ENCODE measurements around the gene DNAI1. TPM values are rescaled to one million over a fixed set of nuclear protein-coding genes. Genes with fewer than 3 reads are reported as not detected.

DNAI1 gene
- total RNA-seq, 1 experiment from 2014 or later = not detected

DNA sequence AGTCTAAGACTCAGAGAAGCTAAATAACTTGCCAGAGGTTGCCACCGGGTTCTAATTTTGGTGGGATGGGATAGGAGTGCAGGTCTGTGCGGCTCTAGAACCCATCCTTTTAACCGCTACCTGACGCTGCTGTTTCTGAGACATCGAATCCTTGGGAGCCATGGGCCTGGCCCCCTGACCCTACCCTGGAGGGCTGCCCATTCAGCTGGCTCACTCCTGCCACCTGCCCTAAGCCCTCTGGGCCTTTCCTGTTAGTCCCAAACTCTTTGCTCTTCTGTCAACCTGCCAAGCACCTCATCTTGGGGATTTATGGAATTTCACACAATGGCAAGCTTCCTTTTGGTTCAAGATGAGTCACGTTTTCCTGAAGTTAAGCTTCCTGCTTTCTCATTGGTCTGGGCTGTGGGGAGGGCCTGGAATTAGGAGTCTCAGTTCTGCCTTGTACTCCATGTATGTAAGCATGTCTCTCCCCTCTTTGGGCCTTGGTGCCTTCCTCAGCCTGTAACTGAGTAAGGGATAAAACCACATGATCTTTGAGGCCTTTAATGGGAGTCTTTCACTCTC, 37.6 kb downstream of the DNAI1 start:
- ChIA-PET POLR2A (ENCODE audit: unreplicated experiment) (no interaction called here), CTCF (interaction anchor here (0.6 kb wide), 1 partner anchor 243 kb away, joined by 3 read pairs; no protein-coding TSS in a partner anchor)
- ATAC-seq (no peak), DNase-seq (peak; percentile 22)
- Histone ChIP-seq H3K4me3 (ENCODE audit: low read length) (no peak overlapping the region), H3K4me1 (ENCODE audit: insufficient read depth, low read length) (no peaks in the 10 kb centered on the region; the same call in 1 of the 2 replicates), H3K4me2 (ENCODE audit: low read length) (no peak overlapping the region), H4K20me1 (ENCODE audit: low read length) (no peaks in the 10 kb centered on the region), H3F3A (ENCODE audit: low read length, unreplicated experiment) (no peaks in the 10 kb centered on the region), H3K9me3 (ENCODE audit: low read length) (no peaks in the 10 kb centered on the region), H3K9me2 (replicated peaks; ENCODE audit: low read length) (no peaks in the 10 kb centered on the region), H3K27ac (ENCODE audit: low read length) (no peak overlapping the region), H3K27me3 (ENCODE audit: low read length) (no peaks in the 10 kb centered on the region), H3K36me3 (ENCODE audit: low read depth, low read length) (no peaks in the 10 kb centered on the region), H2AFZ (ENCODE audit: low read length) (no peak overlapping the region), H3K9ac (ENCODE audit: low read length) (no peak overlapping the region), H3K79me2 (ENCODE audit: low read length) (no peaks in the 10 kb centered on the region)
- intact Hi-C loops (cut with micrococcal nuclease) = no loop called here
- TF ChIP-seq EZH2phosphoT487 (IDR thresholded peaks at IDR 0.05; ENCODE audit: borderline replicate concordance, low read length) (no peak), EZH2 (IDR thresholded peaks at IDR 0.05; ENCODE audit: low read length, unreplicated experiment) (no peak)
- TF ChIP-seq, protein P1, sequence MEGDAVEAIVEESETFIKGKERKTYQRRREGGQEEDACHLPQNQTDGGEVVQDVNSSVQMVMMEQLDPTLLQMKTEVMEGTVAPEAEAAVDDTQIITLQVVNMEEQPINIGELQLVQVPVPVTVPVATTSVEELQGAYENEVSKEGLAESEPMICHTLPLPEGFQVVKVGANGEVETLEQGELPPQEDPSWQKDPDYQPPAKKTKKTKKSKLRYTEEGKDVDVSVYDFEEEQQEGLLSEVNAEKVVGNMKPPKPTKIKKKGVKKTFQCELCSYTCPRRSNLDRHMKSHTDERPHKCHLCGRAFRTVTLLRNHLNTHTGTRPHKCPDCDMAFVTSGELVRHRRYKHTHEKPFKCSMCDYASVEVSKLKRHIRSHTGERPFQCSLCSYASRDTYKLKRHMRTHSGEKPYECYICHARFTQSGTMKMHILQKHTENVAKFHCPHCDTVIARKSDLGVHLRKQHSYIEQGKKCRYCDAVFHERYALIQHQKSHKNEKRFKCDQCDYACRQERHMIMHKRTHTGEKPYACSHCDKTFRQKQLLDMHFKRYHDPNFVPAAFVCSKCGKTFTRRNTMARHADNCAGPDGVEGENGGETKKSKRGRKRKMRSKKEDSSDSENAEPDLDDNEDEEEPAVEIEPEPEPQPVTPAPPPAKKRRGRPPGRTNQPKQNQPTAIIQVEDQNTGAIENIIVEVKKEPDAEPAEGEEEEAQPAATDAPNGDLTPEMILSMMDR (conservative IDR thresholded peaks at IDR 0.05; ENCODE audit: low read depth, low read length) = no peak
- no TSS peak for BruUV-seq (replicated peaks)

DNA sequence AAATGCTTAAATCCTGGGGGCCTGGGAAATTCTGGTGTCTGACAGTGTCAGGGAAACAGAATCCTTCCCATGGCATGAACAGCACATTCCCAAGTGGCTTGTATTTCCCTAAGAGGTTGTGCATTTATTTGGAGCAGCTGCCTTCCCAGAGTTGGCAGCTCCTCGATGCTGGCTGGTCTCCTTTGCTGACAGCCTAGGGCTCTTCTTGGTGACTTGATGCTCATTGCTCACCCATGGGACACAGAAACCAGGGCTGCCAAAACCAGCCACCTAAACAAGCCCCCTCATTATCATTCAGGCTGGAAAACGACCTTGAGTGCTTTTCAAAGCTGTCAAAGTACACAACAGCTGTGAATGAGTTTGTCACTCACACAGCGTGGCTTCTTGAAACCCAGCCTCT, 39.9 kb downstream of the DNAI1 start:
- CTCF ChIA-PET = interaction anchor here (0.6 kb wide), 1 partner anchor 94 kb away, joined by 3 read pairs; no protein-coding TSS in a partner anchor
- Histone ChIP-seq H3K4me2 (ENCODE audit: low read length) (no peak overlapping the region), H3K9me3 (ENCODE audit: low read length) (no peaks in the 10 kb centered on the region), H3K4me3 (ENCODE audit: low read length) (no peak overlapping the region), H3K4me1 (ENCODE audit: insufficient read depth, low read length) (peaks cover 22% of the 10 kb centered on the region), H3K27me3 (ENCODE audit: low read length) (no peaks in the 10 kb centered on the region), H3K9ac (ENCODE audit: low read length) (no peak overlapping the region), H3F3A (ENCODE audit: low read length, unreplicated experiment) (no peaks in the 10 kb centered on the region), H3K79me2 (ENCODE audit: low read length) (no peaks in the 10 kb centered on the region), H2AFZ (ENCODE audit: low read length) (no peak overlapping the region), H3K27ac (ENCODE audit: low read length) (no peak overlapping the region), H3K9me2 (replicated peaks; ENCODE audit: low read length) (no peaks in the 10 kb centered on the region), H4K20me1 (ENCODE audit: low read length) (0 out of 2 replicates have a peak, but pooled peaks cover 5% of the 10 kb centered on the region), H3K36me3 (ENCODE audit: low read depth, low read length) (no peaks in the 10 kb centered on the region)
- ATAC-seq (no peak), DNase-seq (no peak)
- POLR2A ChIA-PET (ENCODE audit: unreplicated experiment) = no interaction called here
- intact Hi-C loops (cut with micrococcal nuclease) = no loop called here
- no TSS peak for BruUV-seq (replicated peaks)
- TF ChIP-seq EZH2 (IDR thresholded peaks at IDR 0.05; ENCODE audit: low read length, unreplicated experiment) = no peak
- TF ChIP-seq, protein P1 (conservative IDR thresholded peaks at IDR 0.05; ENCODE audit: low read depth, low read length) = no peak
- no peak for TF ChIP-seq EZH2phosphoT487 (IDR thresholded peaks at IDR 0.05; ENCODE audit: borderline replicate concordance, low read length)

DNA sequence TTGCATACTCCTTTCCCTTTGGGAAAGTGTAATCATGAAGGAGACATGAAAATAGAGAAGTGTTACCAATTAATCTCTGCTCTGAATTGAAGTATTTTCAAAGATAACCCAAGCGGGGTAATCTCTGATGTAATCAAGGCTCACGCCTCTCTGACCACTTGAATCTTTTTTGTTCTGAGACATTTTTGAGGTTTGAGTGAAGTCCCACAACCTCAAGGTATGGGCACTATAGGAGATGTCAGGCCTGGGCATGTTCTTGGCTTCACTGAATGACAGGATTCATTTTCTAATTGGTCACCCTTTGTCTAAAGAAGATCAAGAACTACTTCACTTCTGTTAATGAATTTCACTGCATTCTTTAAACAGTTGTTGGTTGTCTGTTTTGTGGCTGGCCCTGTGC, 40.5 kb downstream of the DNAI1 start:
- ATAC-seq (no peak), DNase-seq (no peak)
- 0 out of 2 replicates have a peak, but pooled peaks cover 5% of the 10 kb centered on the region for H4K20me1 ChIP-seq (ENCODE audit: low read length)
- no peaks in the 10 kb centered on the region for H3K79me2 ChIP-seq (ENCODE audit: low read length)
- H3F3A ChIP-seq (ENCODE audit: low read length, unreplicated experiment) = no peaks in the 10 kb centered on the region
- H2AFZ ChIP-seq (ENCODE audit: low read length) = no peak overlapping the region
- H3K4me1 ChIP-seq (ENCODE audit: insufficient read depth, low read length) = peaks cover 28% of the 10 kb centered on the region
- intact Hi-C loops (cut with micrococcal nuclease) = no loop called here
- TF ChIP-seq EZH2 (IDR thresholded peaks at IDR 0.05; ENCODE audit: low read length, unreplicated experiment) = no peak
- TF ChIP-seq, protein P1 (conservative IDR thresholded peaks at IDR 0.05; ENCODE audit: low read depth, low read length) = no peak
- no TSS peak for BruUV-seq (replicated peaks)
- H3K4me3 ChIP-seq (ENCODE audit: low read length) = no peak overlapping the region
- no peaks in the 10 kb centered on the region for H3K36me3 ChIP-seq (ENCODE audit: low read depth, low read length)
- no peak overlapping the region for H3K4me2 ChIP-seq (ENCODE audit: low read length)
- CTCF ChIA-PET = interaction anchor here (0.6 kb wide), 1 partner anchor 95 kb away, joined by 3 read pairs; no protein-coding TSS in a partner anchor
- POLR2A ChIA-PET (ENCODE audit: unreplicated experiment) = no interaction called here
- no peaks in the 10 kb centered on the region for H3K9me2 ChIP-seq (replicated peaks; ENCODE audit: low read length)
- H3K9me3 ChIP-seq (ENCODE audit: low read length) = no peaks in the 10 kb centered on the region
- H3K27me3 ChIP-seq (ENCODE audit: low read length) = no peaks in the 10 kb centered on the region
- no peak overlapping the region for H3K9ac ChIP-seq (ENCODE audit: low read length)
- H3K27ac ChIP-seq (ENCODE audit: low read length) = no peak overlapping the region

Data from PC-3 (cell line).